ENCODE results near the gene PRDX2.
A peak's percentile ranks its signal among the peaks of the same experiment; 100 is the strongest.

The PRDX2 gene

DNA sequence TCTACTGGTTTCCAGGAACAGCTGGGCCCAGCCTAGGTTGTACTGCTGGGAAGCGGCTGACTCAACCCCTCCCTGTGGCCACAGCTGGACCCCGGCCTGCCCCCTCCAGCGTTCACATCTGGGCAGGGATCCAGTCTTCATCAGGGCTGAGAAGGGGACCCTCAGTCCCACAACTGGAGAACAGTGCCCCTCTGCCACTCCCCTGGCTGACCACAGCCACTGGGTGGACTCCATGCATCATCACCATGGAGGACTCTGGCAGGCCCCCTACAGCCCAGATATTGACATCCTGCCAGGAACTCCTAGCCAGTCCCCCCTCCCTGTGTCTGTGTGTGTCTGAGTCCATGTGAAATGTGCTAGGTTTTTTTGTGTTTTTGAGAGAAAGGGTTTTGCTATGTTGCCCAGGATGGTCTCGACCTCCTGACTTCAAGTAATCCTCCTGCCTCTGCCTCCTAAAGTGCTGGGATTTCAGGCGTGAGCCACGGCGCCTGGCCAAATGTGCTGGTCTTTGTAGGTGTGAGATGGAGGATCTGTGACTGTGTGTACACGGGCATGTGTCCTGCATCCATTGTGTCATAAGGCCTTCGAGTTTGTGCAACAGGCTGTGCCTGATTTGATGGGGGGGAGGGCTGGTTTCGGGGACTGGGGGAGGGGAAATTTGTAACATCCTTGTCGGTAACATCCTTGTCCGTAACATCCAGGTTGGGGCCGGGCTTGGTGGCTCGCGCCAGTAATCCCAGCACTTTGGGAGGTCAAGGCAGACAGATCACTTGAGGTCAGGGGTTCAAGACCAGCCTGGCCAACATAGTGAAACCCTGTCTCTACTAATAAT lies 22.2 kb downstream of the PRDX2 start:
- DNase-seq = peak; percentile 38

DNA sequence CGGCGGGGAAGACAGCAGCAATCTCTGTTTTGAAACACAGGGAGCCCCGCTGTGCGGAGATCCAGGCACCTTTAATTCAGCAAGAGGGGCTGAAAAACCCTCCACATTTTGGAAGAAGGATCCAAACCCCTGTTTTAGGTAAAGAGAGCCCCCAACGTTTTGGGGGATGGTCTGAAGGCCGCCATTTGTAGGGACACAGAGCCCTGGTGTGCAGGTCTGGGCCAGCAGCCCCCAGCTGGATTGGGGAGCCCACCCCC lies 22.8 kb downstream of the PRDX2 start:
- DNase-seq = no peak

DNA sequence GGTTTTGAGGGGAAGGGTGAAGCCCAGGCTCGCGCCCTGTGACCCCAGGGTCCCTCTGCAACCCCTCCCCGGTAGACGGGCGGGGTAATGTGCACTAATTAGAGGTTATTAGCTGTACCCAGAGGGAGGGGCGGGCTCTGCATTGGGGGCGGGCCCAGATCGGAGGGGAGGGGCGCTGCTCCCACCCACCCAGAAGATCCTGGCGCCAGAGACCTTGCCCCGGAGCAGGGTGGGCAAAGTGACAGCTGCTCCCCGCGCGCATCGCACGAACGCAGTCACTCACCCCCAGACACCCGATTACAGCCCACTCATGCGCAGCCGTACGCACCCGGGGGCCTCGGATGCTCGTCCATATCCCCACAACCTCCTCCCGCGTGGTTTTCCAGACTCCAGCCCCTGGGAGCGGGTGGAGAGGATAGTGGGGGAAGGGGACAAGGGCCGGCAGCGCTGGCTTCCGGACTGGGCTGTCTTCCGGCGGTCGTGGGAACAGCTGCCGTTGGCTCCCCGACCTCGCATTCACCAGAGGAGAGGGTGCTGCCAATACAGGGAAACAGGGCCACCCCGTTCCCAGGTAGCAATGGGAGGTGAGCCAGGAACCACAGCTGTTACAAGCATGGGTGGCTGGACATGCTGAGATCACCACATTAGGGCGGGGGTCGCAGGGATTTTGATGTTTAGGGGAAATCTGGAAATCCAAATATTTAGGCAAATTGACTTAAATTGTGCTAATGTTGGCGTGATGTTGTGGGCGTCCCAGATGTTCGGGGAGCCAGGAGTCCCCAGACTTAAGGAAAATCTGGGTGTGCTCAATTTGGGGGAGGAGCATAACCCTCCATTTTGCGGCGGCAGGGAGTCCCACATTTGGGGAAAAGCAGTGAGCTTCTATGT lies 23.3 kb downstream of the PRDX2 start:
- peak; percentile 75 for DNase-seq

DNA sequence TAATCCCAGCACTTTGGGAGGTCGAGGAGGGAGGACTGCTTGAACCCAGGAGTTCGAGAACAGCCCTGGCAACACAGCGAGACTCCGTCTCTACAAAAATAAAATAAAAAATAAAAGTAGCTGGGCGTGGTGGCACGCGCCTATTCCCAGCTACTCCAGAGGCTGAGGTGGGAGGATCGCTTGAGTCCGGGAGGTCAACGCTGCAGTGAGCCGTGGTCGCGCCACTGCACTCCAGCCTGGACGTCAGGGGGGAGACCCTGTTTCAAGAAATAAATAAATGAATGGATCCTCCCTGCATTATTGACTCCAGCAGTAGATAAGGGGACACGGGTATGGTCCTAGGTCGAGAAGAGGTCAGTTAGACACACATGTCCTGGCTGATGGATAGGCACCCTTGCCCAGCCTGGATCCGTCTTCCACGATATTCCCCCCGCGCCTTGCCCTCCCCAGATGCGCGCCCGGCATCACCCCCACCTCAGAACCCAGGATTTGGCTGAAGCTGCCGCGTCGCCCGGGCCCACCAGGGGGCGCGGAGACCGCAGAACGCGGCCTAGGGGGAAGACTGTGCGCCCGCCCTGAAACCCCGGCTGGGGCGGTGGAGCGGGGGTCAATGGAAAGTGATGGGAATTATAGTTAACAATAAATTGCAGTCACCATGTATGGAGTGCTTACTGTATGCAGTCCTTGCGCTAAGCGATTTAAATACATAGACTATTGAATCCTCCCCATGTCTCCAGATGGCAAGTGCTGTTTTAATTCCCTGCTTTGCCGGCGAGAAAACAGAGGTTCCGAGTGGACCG lies 24.2 kb downstream of the PRDX2 start:
- peak; percentile 89 for DNase-seq

DNA sequence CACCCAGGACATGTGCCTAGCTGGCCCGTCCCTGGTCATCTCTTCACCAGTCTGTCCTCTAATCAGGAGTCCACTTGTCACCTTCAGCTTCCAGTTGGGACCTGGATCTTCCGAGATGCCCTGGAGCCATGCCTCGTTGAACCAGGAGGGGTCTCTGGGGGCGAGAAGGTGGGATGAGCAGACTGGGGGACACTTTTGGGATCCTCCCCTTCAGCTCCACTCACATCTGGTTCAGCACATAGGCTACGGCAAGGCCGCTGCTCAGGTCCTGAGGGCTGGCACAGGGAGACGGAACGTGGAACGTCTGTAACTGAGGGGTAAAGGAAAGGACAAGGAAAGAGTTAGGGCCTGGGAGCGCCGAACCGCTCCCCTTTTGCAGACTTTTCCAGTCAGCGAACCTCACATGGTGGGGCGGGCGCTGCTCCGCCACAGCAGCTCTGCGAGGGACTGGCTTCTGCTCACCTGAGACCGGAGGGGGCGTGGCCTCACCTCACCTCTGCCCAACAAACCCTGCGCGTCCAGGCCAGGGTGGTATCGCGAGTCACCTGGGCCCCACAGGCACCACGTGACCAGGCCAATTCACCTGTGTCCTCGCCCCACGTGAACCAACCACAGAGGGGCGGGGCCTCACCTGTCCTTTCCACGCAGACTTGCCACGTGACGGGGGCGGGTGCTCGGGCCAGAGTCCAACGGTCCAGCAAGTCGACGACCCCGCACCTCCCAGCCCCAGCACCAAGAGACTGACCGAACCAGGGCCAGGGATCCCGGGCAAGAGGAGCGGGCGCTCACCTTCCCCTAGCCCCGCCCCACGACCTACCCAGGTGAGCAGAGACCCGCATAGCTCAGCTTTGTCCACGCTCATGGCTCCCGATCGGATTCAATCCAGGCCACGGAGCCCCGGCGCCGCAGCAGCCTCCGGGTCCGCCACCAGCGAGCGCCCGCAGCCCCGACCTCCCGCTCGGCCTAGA lies 26.7 kb downstream of the PRDX2 start, which contains the start of gene HOOK2:
Gene HOOK2 (minus strand): TSS at position 965 of the 968 bp plus-strand sequence. CDS start 103 bp downstream, at position 862.
- no peak for DNase-seq

DNA sequence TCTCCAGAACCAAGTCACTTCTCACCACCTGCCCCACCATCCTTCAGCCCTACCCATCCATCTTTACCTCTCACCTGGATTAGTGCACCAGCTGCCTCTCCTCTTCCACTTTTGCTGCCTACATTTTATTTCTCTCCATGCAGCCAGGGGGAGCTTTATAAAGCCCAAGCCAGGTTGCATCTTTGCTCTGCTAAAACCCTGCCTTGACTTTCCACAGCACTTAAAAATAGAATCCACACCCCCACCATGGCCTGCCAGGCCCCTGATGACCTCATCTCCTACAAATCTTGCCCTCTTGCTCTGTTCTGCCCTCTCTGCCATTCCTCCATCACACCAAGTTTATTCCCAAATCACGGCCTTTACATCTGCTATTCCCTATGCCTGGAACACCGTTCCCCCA lies 28.0 kb downstream of the PRDX2 start:
- DNase-seq = no peak

DNA sequence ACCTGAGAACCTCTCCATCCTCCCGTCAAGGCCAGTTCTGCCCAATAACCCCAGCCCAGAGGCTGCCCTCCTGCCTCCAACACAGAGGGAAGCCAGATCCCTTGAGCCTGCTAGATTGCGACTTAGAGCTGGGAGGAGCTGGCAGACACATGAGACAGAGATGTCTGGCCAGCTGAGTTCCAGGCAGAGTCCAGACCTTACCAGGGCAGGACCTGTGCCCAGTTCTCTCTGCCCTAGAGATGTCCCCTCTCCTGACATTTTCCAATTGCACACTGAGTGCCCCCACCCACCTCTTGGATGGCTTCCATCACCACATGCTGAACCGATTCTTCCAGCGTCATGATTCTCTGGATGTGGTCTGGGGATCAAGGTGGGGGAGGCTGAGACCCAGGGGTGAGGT lies 29.3 kb downstream of the PRDX2 start:
- no peak for DNase-seq

DNA sequence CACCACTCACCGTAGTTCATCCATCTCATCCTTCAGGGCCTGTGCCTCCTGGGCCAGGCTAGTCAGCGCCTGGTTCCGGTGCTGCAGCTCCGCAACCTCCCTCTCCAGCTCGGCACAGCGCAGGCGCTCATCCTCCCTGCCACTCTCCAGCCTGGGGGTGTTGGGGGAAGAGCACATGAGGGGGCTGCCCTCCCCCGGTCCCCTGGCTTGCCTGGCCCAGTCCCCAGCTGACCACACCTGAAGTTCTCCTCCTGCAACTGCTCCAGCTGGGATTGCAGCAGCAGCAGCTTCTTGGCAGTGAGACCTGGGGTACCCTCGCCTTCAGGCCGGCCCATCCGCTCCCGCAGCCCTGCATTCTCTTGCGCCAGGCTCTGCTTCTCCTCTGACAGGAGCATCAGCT lies 30.7 kb downstream of the PRDX2 start:
- no peak for DNase-seq

DNA sequence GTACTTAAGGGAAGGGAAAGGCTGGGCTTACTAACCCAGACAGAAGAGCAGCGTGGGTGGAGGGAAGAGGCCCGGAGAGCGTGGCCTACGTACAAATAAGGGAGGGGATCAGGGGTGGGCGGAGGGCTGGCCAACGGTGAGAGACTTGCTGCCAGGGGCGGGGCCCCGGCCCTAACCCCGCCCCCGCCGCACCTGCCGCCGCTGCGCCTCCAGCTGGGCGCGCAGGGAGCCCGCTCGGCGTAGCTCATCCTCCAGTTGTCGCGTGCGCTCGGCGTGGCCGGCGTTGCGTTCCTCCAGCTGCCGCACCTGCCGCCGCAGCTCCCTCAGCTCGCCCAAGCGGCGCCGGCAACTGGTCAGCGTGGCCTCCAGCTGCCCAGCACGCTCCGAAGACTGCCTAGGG lies 31.9 kb downstream of the PRDX2 start:
- peak; percentile 76 for DNase-seq

DNA sequence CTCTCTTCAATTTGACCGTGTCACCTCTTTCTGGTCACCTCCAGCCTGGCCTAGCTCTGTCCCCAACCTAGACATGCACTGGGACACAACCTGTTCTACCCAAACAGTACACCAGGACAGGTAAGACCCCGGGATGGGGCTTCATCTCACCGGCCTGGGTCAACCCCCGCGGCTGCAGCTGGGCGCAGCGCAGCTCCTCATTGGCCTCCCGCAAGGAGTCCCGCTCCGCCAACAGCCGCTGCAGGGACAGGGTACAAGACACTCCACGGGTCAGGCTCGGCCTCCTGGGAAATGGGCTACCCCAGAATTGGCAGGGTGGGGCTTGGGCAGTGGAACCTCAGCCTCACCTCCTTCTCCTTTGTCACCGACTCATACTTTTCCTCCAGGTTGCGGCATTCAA lies 33.9 kb downstream of the PRDX2 start:
- no peak for DNase-seq

DNA sequence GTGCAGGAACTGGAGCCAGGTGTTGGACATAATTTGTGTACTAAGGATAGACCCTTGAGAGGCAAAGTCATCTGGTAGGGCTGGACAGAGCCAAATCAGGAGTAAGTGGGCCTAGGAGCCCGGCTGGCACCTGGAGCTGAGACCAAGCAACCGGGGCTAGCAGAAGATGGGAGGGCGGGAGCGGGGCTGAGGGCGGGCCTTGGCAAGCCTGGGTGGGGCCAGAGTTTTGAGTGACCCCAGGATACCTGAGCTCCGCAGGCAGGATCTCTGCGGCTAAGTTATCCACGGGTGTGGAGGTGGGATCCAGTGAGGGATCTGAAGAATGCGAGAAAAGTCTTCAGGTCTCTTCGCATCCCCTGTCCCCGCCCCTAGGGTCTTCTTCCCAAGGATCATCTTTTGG lies 34.5 kb downstream of the PRDX2 start:
- no peak for DNase-seq

DNA sequence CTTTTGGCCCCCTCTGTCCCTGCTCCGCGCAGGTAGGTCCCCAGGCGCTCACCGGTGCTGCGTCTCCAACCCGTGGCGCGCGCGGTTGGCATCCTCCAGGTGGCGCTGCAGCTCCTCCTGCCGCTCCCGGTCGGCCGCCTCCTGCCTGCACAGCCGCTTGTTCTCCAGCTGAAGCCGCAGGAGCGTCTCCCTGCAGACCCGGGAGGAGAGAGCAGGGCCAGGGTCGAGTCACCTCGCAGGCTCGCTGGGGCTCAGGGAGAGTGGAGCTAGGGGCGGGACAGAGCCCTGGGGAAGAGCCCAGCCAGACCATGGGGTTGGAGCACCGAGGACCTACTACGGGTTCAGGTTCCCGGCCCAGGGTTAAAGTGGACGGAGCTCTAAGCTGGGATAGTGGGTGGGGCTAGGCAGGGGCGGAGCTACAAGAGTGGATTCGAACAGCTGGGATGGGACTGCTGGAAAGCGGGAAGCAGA lies 35.5 kb downstream of the PRDX2 start:
- DNase-seq = peak; percentile 75

DNA sequence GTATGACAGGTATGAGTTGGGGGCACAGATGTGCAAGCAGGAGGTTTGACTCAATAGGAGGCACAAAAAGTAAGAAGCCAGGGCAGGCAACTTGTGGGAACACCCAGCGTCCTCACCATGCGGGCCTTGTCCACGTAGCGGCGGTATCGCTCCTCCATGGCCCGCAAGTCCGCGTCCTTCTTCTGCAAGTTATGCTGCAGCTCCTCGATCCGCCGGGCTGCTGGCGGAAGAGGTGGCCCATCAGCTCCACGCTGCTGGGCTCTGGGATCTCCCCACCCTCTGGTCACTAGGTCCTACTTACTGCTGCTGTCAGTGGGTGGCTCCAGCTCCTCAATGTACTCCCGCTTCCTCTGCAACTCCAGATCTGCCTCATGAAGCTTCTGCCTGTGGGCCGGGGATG lies 36.9 kb downstream of the PRDX2 start:
- DNase-seq = no peak

DNA sequence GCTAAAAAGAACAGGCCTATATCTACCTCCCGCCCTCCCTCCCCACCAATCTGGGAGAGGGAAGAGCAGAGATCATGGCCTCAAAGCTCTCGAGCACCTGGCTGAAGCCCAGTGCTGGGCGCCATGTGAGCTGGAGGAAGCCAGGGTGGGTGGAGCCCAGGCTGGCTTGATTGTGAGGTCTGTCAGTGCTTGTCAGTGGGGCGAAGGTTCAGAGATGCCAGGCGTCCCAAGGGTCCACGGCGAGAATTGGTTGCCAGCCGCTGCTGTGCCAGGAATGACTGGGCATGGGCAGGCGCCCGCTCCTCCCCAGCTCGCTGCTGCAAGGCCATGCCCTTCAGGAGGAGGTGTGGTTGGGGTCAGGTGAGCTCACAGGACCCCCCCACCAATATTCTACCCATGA lies 38.5 kb downstream of the PRDX2 start:
- DNase-seq = no peak

DNA sequence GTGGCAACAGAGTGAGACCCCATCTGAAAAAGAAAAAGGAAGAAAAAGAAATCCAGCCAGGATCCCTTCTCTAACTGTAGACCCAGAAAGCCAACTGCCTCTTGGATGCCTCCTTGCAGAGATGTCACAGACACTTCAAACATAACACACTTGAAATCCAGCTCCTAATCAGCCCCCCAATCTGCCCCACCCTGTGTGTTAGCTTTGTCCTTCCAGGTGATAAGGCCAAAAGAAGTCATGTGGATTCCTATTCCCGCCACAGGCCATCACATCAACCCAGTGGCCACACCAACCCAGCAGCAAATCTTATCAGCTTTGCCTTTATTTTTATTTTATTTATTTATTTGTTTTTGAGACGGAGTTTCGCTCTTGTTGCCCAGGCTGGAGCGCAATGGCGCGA lies 41.9 kb downstream of the PRDX2 start:
- no peak for DNase-seq

DNA sequence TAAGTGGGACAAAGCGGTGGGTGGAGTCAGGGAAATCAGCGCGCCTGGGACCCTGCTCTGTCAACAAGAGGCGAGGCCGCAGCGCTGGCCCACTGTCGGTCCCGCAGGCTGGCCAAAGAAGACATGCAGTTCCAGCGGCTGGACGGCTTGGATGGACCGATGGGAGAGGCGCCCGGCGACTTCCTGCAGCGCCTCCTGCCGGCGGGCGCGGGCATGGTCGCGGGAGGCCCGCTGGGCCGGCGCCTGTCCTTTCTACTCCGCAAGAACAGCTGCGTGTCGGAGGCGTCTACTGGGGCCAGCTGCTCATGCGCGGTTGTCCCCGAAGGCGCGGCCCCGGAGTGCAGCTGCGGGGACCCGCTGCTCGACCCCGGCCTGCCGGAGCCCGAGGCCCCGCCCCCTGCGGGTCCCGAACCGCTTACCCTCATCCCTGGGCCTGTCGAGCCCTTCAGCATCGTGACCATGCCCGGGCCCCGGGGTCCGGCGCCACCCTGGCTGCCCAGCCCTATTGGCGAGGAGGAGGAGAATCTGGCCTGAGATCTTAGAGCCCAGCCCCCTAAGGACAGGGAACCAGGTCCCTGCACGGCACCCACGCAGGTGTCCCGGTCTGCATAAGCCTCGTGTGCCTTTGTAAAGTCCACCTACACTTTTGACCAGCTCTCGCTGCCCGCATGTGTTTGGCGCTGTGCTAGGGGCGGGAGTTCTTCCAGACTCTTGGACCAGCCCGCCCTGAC lies 43.9 kb downstream of the PRDX2 start:
- DNase-seq = peak; percentile 72

DNA sequence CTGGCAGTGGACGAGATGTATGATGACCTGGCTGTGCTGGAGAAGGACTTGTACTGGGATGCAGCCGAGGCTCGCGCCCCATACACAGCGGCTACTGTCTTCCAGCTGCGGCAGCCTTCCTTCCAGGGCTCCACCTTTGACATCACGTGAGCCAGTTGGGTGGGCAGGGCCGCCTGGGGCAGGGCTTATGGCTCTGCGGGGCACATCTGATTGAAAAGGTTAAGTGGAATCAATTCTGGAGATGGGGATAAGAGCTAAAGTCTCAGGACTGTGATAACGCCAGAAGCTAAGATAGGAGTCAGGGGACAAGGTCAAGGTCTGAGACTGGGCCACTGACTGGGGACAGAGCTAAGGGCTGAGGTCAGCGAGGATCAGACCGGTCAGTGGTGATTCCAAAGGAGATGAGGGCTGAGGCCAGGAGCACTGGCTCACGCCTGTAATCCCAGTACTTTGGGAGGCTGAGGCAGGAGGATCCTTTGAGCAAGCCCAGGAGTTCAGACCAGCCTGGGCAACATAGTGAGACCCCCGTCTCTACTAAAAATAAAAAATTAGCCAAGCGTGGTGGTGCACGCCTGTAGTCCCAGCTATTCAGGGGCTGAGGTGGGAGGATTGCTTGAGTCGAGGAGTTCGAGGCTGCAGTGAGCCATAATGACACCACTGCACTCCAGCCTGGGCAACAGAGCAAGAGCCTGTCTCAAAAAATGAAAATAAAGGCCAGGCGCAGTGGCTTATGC lies 45.3 kb downstream of the PRDX2 start:
- DNase-seq = no peak

DNA sequence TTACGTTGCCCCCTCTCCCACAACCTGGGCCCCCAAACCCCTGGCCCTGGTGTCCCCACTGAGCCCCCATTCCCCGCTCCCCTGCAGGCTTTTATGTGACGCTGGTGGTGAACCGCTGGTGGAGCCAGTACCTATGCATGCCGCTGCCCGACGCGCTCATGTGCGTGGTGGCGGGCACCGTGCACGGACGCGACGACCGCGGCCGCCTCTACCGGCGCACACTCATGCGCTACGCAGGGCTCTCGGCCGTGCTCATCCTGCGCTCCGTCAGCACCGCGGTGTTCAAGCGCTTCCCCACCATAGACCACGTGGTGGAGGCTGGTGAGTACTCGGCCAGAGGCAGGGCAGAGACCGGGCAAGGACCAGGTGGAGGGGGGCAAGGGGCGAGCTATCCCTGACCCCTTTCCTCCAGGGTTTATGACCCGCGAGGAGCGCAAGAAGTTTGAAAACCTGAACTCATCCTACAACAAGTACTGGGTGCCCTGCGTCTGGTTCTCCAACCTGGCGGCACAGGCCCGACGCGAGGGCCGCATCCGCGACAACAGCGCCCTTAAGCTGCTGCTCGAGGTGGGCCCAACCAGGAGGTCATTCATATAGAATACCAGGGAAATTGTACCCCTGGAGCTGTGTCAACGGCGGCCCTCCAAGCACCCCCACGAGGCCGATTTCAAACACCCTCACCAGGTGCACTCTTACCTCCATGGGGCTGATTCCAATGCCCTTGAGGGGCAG lies 47.0 kb downstream of the PRDX2 start:
- DNase-seq = no peak

DNA sequence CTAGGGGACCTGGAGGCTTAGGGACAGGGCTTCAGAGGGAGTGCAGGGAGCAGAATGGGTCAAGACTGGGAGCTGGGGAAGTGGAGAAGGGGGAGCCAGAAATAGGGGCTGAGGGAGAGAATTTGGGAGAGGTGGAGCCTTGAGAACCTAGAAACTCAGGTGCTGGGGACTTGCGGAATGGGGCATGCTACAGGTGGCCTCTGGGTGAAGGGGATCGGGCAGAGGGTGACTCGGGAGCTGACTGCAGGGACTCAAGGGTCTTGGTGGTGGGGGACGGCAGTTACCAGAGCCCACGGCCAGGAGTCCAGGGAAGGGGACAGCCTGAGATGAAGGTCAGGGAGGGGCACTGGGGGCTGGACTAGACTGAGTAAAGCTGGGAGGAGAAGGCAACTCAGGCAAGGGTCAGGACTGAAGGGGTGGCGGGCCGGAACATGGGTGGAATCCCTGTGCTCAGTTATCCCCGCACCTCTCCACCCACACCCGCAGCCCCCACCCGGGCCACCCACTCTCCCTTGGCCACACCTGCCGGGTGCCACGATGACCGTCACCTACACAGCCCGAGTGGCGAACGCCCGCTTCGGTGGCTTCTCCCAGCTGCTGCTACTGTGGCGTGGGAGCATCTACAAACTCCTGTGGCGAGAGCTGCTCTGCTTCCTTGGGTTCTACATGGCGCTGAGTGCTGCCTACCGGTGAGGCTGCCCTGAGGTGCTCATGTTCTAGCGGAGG lies 49.4 kb downstream of the PRDX2 start:
- DNase-seq = no peak

Measured in activated CD4-positive, alpha-beta T cell treated with anti-CD3 and anti-CD28 coated beads, Interleukin-10, Interleukin-2, amounts not matched to agents 100 ng/mL and 50 ng/mL, durations not matched to agents 16 hours and 8 hours (primary cell).